HEK293 (cell line): ENCODE results near the gene EIPR1.

Source experiments
- CTCF ChIA-PET: fragments of 350-600 bp; formaldehyde crosslinking; extraction: SDS; loops from one replicate; lab custom pipeline; 2021; ENCODE audit warnings: antibody characterized with exemption; lab: Yijun Ruan, JAX
- POLR2A ChIA-PET: fragments of 300-600 bp; formaldehyde crosslinking; extraction: SDS; loops from one replicate; lab custom pipeline; 2020; ENCODE audit warnings: antibody characterized with exemption, inconsistent platforms; lab: Yijun Ruan, JAX
- H3K27ac ChIP-seq: fragments of 200-500 bp; sonication (Bioruptor generic); 2 replicates; pipeline ENCODE4 v1.5.1; 2014; ENCODE audit warnings: low read depth, low read length, control low read depth, inconsistent platforms; ENCODE audit errors: extremely low read depth
- H3K36me3 ChIP-seq, 2 experiments: fragments of 200-500 bp in 1 of 2; sonication (Bioruptor generic) in 1 of 2; 1 replicate in 1 of 2; 2 replicates in 1 of 2; pipeline ENCODE4 v1.5.1; 2014 to 2017; ENCODE audit warnings: inconsistent platforms in 2 of 2, low read length in 2 of 2; ENCODE audit not compliant: control insufficient read depth in 2 of 2, insufficient read depth in 1 of 2
- H3K4me1 ChIP-seq: fragments of 200-500 bp; sonication (Bioruptor generic); 2 replicates; pipeline ENCODE4 v1.5.1; 2014; ENCODE audit warnings: mild to moderate bottlenecking, low read length, inconsistent platforms; ENCODE audit not compliant: control insufficient read depth, insufficient read depth
- H3K4me3 ChIP-seq: 2 replicates; pipeline ENCODE4 v1.5.1; 2011; ENCODE audit warnings: low read depth, mild to moderate bottlenecking, control low read depth, low read length, moderate library complexity
- H3K9me3 ChIP-seq: fragments of 200-500 bp; sonication (Bioruptor generic); 2 replicates; pipeline ENCODE4 v1.5.1; 2014; ENCODE audit warnings: low read depth, low read length, inconsistent platforms; ENCODE audit not compliant: control insufficient read depth, insufficient read depth
- GLIS2 ChIP-seq: fragments of 450-650 bp; formaldehyde crosslinking; IDR thresholded peaks from 2 replicates; pipeline ENCODE4 v1.5.1; 2016; ENCODE audit warnings: missing biosample characterization, missing genetic modification characterization
- KLF7 ChIP-seq: fragments of 450-650 bp; formaldehyde crosslinking; IDR thresholded peaks from 2 replicates; pipeline ENCODE4 v1.5.1; 2016; ENCODE audit warnings: missing biosample characterization, missing genetic modification characterization, borderline replicate concordance
- PRDM10 ChIP-seq: fragments of 450-650 bp; formaldehyde crosslinking; IDR thresholded peaks from 2 replicates; pipeline ENCODE4 v1.5.1; 2016; ENCODE audit warnings: missing biosample characterization, missing genetic modification characterization
- SCRT1 ChIP-seq: fragments of 450-650 bp; formaldehyde crosslinking; IDR thresholded peaks from 2 replicates; pipeline ENCODE4 v1.5.1; 2016; ENCODE audit warnings: missing biosample characterization, missing genetic modification characterization, borderline replicate concordance
- ZBTB7A ChIP-seq: fragments of 450-650 bp; formaldehyde crosslinking; IDR thresholded peaks from 2 replicates; pipeline ENCODE4 v1.5.1; 2016; ENCODE audit warnings: low read depth, missing biosample characterization, missing genetic modification characterization
- ZNF146 ChIP-seq: fragments of 450-650 bp; formaldehyde crosslinking; IDR thresholded peaks from 2 replicates; pipeline ENCODE4 v1.5.1; 2016; ENCODE audit warnings: missing biosample characterization, missing genetic modification characterization
- ZNF157 ChIP-seq: fragments of 450-650 bp; formaldehyde crosslinking; IDR thresholded peaks from 2 replicates; pipeline ENCODE4 v1.5.1; 2016; ENCODE audit warnings: missing biosample characterization, missing genetic modification characterization
- ZNF239 ChIP-seq: fragments of 450-650 bp; formaldehyde crosslinking; IDR thresholded peaks from 2 replicates; pipeline ENCODE4 v1.5.1; 2016; ENCODE audit warnings: missing biosample characterization, missing genetic modification characterization
- ZNF324 ChIP-seq: fragments of 450-650 bp; formaldehyde crosslinking; IDR thresholded peaks from 2 replicates; pipeline ENCODE4 v1.5.1; 2016; ENCODE audit warnings: missing biosample characterization, missing genetic modification characterization
- ZNF354C ChIP-seq: fragments of 450-650 bp; formaldehyde crosslinking; IDR thresholded peaks from 2 replicates; pipeline ENCODE4 v1.5.1; 2016; ENCODE audit warnings: missing biosample characterization, missing genetic modification characterization, low read depth, borderline replicate concordance
- ZNF544 ChIP-seq: fragments of 450-650 bp; formaldehyde crosslinking; IDR thresholded peaks from 2 replicates; pipeline ENCODE4 v1.5.0; 2017; ENCODE audit warnings: missing biosample characterization, missing genetic modification characterization
- ZNF596 ChIP-seq: fragments of 450-650 bp; IDR thresholded peaks from 2 replicates; pipeline ENCODE4 v1.5.0; 2018; ENCODE audit warnings: missing biosample characterization, mild to moderate bottlenecking, missing genetic modification characterization, moderate library complexity
- ZNF624 ChIP-seq: fragments of 450-650 bp; formaldehyde crosslinking; IDR thresholded peaks from 2 replicates; pipeline ENCODE4 v1.5.1; 2017; ENCODE audit warnings: missing biosample characterization, missing genetic modification characterization
- ZNF660 ChIP-seq: fragments of 450-650 bp; IDR thresholded peaks from 2 replicates; pipeline ENCODE4 v1.5.1; 2018; ENCODE audit warnings: missing biosample characterization, mild to moderate bottlenecking, missing genetic modification characterization
- ZNF707 ChIP-seq: fragments of 450-650 bp; formaldehyde crosslinking; IDR thresholded peaks from 2 replicates; pipeline ENCODE4 v1.5.1; 2016; ENCODE audit warnings: missing biosample characterization, missing genetic modification characterization
- ZNF76 ChIP-seq: fragments of 450-650 bp; formaldehyde crosslinking; IDR thresholded peaks from 2 replicates; pipeline ENCODE4; 2016; ENCODE audit warnings: low read depth, missing biosample characterization, missing genetic modification characterization, borderline replicate concordance
- ZNF776 ChIP-seq: fragments of 450-650 bp; formaldehyde crosslinking; IDR thresholded peaks from 2 replicates; pipeline ENCODE4 v1.5.0; 2017; ENCODE audit warnings: missing biosample characterization, missing genetic modification characterization, borderline replicate concordance
- ZNF785 ChIP-seq: fragments of 450-650 bp; formaldehyde crosslinking; IDR thresholded peaks from 2 replicates; pipeline ENCODE4 v1.5.1; 2016; ENCODE audit warnings: missing biosample characterization, missing genetic modification characterization
- TF ChIP-seq, protein P1 (sequence below): fragments of 450-650 bp; formaldehyde crosslinking; IDR thresholded peaks from 2 replicates; pipeline ENCODE4 v1.5.1; 2016; ENCODE audit warnings: missing biosample characterization, missing genetic modification characterization, low read depth
- TF ChIP-seq, protein P2 (sequence below): fragments of 450-650 bp; formaldehyde crosslinking; IDR thresholded peaks from 2 replicates; pipeline ENCODE4 v1.5.1; 2016; ENCODE audit warnings: missing biosample characterization, missing genetic modification characterization, borderline replicate concordance

Gene EIPR1

GRCh38 chr2:3387011-3387410 lies 9.4 kb upstream of the EIPR1 start:
- no peaks in the 10 kb centered on the region for H3K9me3 ChIP-seq
- ChIA-PET POLR2A (no interaction called here), CTCF (interaction anchor here (1.3 kb wide), 1 partner anchor 264 kb away, joined by 3 read pairs; no protein-coding TSS in a partner anchor)
- no peak for TF ChIP-seq ZNF707 (tag by site-specific recombination)
- TF ChIP-seq ZNF624 (tag by site-specific recombination): no peak
- TF ChIP-seq ZBTB7A: no peak
- no peak for TF ChIP-seq GLIS2
- no peak for TF ChIP-seq ZNF146
- no peak for TF ChIP-seq ZNF354C (tag by site-specific recombination)
- TF ChIP-seq ZNF239 (tag by site-specific recombination): no peak
- TF ChIP-seq, protein P1, sequence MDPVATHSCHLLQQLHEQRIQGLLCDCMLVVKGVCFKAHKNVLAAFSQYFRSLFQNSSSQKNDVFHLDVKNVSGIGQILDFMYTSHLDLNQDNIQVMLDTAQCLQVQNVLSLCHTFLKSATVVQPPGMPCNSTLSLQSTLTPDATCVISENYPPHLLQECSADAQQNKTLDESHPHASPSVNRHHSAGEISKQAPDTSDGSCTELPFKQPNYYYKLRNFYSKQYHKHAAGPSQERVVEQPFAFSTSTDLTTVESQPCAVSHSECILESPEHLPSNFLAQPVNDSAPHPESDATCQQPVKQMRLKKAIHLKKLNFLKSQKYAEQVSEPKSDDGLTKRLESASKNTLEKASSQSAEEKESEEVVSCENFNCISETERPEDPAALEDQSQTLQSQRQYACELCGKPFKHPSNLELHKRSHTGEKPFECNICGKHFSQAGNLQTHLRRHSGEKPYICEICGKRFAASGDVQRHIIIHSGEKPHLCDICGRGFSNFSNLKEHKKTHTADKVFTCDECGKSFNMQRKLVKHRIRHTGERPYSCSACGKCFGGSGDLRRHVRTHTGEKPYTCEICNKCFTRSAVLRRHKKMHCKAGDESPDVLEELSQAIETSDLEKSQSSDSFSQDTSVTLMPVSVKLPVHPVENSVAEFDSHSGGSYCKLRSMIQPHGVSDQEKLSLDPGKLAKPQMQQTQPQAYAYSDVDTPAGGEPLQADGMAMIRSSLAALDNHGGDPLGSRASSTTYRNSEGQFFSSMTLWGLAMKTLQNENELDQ (tag by site-specific recombination): no peak
- TF ChIP-seq ZNF596 (tag by site-specific recombination): no peak
- no peak for TF ChIP-seq SCRT1 (tag by site-specific recombination)
- TF ChIP-seq KLF7 (tag by site-specific recombination): no peak
- TF ChIP-seq ZNF776 (tag by site-specific recombination): no peak
- no peak for TF ChIP-seq ZNF544
- TF ChIP-seq ZNF76 (tag by site-specific recombination): no peak
- TF ChIP-seq PRDM10 (tag by site-specific recombination): no peak
- TF ChIP-seq ZNF157 (tag by site-specific recombination): no peak
- TF ChIP-seq ZNF785 (tag by site-specific recombination): no peak
- no peak for TF ChIP-seq ZNF660 (tag by site-specific recombination)
- no peak for TF ChIP-seq ZNF324
- TF ChIP-seq, protein P2, sequence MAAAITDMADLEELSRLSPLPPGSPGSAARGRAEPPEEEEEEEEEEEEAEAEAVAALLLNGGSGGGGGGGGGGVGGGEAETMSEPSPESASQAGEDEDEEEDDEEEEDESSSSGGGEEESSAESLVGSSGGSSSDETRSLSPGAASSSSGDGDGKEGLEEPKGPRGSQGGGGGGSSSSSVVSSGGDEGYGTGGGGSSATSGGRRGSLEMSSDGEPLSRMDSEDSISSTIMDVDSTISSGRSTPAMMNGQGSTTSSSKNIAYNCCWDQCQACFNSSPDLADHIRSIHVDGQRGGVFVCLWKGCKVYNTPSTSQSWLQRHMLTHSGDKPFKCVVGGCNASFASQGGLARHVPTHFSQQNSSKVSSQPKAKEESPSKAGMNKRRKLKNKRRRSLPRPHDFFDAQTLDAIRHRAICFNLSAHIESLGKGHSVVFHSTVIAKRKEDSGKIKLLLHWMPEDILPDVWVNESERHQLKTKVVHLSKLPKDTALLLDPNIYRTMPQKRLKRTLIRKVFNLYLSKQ (tag by site-specific recombination): no peak
- H3K36me3 ChIP-seq: peaks cover 27 to 48% of the 10 kb centered on the region in 2 experiments
- no peak overlapping the region for H3K4me3 ChIP-seq
- H3K4me1 ChIP-seq: peaks cover 4% of the 10 kb centered on the region; the same call in 1 of the 2 replicates
- no peak overlapping the region for H3K27ac ChIP-seq
